OCI-LY7 (cell line): Measurements from ENCODE around the gene BICD1. TPM values are rescaled to one million over a fixed set of nuclear protein-coding genes. Genes with fewer than 3 reads are reported as not detected.

Source experiments
- Bru-seq: library from RNA; stranded (reverse); fragments of 400-500 nt; gene quantifications from one replicate; lab custom pipeline; 2021; lab: Mats Ljungman, UMichigan
- BruChase-seq, 2 experiments: library from RNA; stranded (reverse); fragments of 400-500 nt; gene quantifications; one replicate each; lab custom pipeline; 2021; lab: Mats Ljungman, UMichigan
- BruUV-seq: library from RNA; stranded (reverse); fragments of 400-500 nt; replicated peaks from 2 replicates; lab custom pipeline; 2021; lab: Mats Ljungman, UMichigan
- CTCF ChIA-PET: fragments of 300-600 bp; sonication (Branson Sonifier 250); formaldehyde crosslinking; loops from one replicate; lab custom pipeline; 2022; ENCODE audit warnings: antibody characterized with exemption; ENCODE audit not compliant: unreplicated experiment; lab: Charles Lee
- POLR2A ChIA-PET: fragments of 300-600 bp; sonication (Branson Sonifier 250); formaldehyde crosslinking; loops from one replicate; lab custom pipeline; 2022; ENCODE audit warnings: antibody characterized with exemption; lab: Charles Lee
- DNase-seq: peaks from one replicate; pipeline ENCODE4 v3.0.0-alpha.2; 2015; ENCODE audit warnings: low spot score
- H2AFZ ChIP-seq: fragments of 200-600 bp; sonication (generic), shearing (Covaris generic); 2 replicates; pipeline ENCODE4 v1.6.1; 2014; ENCODE audit warnings: mild to moderate bottlenecking, antibody characterized with exemption, low read length, moderate library complexity
- H3K27ac ChIP-seq: fragments of 200-600 bp; sonication (generic); 2 replicates; pipeline ENCODE4 v1.5.1; 2014; ENCODE audit warnings: mixed run types, low read depth, mild to moderate bottlenecking, moderate library complexity, low read length, inconsistent platforms; ENCODE audit not compliant: poor library complexity, severe bottlenecking
- H3K36me3 ChIP-seq: fragments of 200-600 bp; sonication (generic); 2 replicates; pipeline ENCODE4 v1.6.1; 2014; ENCODE audit warnings: mild to moderate bottlenecking, antibody characterized with exemption, low read length, moderate library complexity, mixed read lengths; ENCODE audit not compliant: insufficient read depth
- H3K4me1 ChIP-seq: fragments of 200-600 bp; sonication (generic); 2 replicates; pipeline ENCODE4 v1.5.1; 2014; ENCODE audit warnings: mild to moderate bottlenecking, low read length; ENCODE audit not compliant: insufficient read depth, poor library complexity, severe bottlenecking
- H3K4me2 ChIP-seq: fragments of 200-600 bp; sonication (generic); 2 replicates; pipeline ENCODE4 v1.6.1; 2014; ENCODE audit warnings: mild to moderate bottlenecking, low read length
- H3K4me3 ChIP-seq: fragments of 200-600 bp; sonication (generic); 2 replicates; pipeline ENCODE4 v1.5.1; 2014; ENCODE audit warnings: mild to moderate bottlenecking, low read depth, low read length; ENCODE audit not compliant: poor library complexity, severe bottlenecking
- H3K79me2 ChIP-seq: fragments of 200-600 bp; sonication (generic); 2 replicates; pipeline ENCODE4 v1.6.1; 2016; ENCODE audit warnings: low read depth, mild to moderate bottlenecking, low read length, moderate library complexity, mixed read lengths; ENCODE audit not compliant: insufficient read depth
- H3K9me2 ChIP-seq: fragments of 200-600 bp; sonication (generic); 2 replicates; pipeline ENCODE4 v1.6.1; 2016; ENCODE audit warnings: mild to moderate bottlenecking, low read length, mixed read lengths; ENCODE audit not compliant: insufficient read depth
- H3K9me3 ChIP-seq: fragments of 200-600 bp; sonication (generic); 2 replicates; pipeline ENCODE4 v1.6.1; 2014; ENCODE audit warnings: mild to moderate bottlenecking, mixed run types, low read length, mixed read lengths
- H4K20me1 ChIP-seq: fragments of 200-600 bp; sonication (generic); 2 replicates; pipeline ENCODE4 v1.6.1; 2014; ENCODE audit warnings: mild to moderate bottlenecking, antibody characterized with exemption, low read length, moderate library complexity, mixed read lengths; ENCODE audit not compliant: insufficient read depth
- EZH2phosphoT487 ChIP-seq: fragments of 200-600 bp; sonication (generic); IDR thresholded peaks from 2 replicates; pipeline ENCODE4 v1.6.1; 2018; ENCODE audit warnings: low read depth, borderline replicate concordance, mild to moderate bottlenecking, mixed run types, antibody characterized with exemption, low read length, moderate library complexity, mixed read lengths
- intact Hi-C: fragments of 100-400 bp; cut with micrococcal nuclease; formaldehyde crosslinking; loops from one replicate; pipeline ENCODE4 v1.10.0; 2022; ENCODE audit not compliant: unreplicated experiment
- long read RNA-seq: library from polyadenylated mRNA; stranded (forward); transcript quantifications from one replicate; pipeline ENCODE4 v2.0.0, GENCODE V29; 2022
- total RNA-seq, 2 experiments: library from RNA; depleted of rRNA in 1 of 2; stranded (reverse); fragments of >200 nt in 1 of 2; shearing (Covaris generic) in 1 of 2; gene quantifications; 2 replicates each; pipeline ENCODE4 v1.2.3, GENCODE V29; 2014 to 2022
- TF ChIP-seq, protein P1 (sequence below): fragments of 200-600 bp; sonication (generic); conservative IDR thresholded peaks from 2 replicates; pipeline ENCODE4 v1.5.1; 2014; ENCODE audit warnings: mild to moderate bottlenecking, antibody characterized with exemption, low read length, moderate library complexity, mixed read lengths

Gene BICD1
- total RNA-seq (2014; rRNA removed; shearing (Covaris generic)) (40.4 and 42.9 TPM in 2 replicates), total RNA-seq (2022) (88.2 and 99.5 TPM in 2 replicates), Bru-seq, nascent RNA (percentile 86 among the genes with signal in this experiment), BruChase-seq, experiment 1, labeled RNA remaining after a 6-hour chase (percentile 86 among the genes with signal in this experiment), BruChase-seq, experiment 2, labeled RNA remaining after a 2-hour chase (percentile 83 among the genes with signal in this experiment)
- long read RNA-seq, transcript BICD1-205 (2 exons, 1,328 nt) = major isoform, 9 of 60 reads
- long read RNA-seq, partial matches to known transcripts = 21 of 60 reads
- long read RNA-seq, other reads (novel, unspliced or antisense) = 24 of 60 reads

DNA sequence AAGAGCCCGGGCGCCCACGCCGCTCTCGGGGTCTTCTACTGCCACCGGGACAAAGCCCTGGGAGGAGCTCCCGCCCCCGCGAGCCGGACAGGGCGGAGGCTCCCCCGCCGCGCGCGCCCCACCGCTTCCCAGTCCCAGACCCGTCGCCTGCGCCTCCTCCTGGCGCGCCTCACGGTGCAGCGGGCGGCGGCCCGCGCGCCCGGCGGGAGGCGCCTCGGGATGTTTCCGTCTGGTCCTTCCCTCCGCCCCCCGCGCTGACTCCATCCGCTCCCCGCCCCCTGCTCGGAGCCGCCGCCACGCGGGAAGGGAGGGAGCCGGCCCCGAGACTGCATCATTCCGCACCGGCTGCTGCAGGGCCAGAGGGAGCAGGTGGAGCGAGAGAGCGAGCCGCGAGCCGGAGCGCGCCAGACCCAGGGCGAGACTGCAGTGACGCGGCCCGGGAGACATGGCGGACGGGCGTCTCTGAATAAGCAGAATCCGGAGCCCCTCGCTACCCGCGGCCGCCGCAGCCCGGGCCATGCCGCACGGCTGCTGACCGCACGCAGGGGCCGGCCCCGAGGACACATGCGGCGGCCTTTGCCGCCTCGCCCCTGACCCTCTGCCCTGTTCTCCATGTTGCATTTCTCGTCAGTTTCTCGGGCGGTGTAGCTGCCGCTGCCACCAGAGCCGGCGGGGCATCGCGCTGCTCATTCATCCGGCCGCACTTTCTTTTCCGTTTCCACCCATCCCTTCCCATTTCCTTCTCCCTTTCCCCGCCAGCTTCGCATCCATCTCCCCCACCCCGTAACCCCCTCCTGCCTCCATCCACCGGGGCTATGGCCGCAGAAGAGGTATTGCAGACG lies at the start of gene BICD1:
TSS of gene BICD1 (plus strand) at position 331 of the 842 bp plus-strand sequence. CDS start at position 816, 485 bp downstream.
- DNase-seq = peak; percentile 84
- H3K4me1 ChIP-seq = peaks cover 25% of the 10 kb centered on the region
- TF ChIP-seq, protein P1, sequence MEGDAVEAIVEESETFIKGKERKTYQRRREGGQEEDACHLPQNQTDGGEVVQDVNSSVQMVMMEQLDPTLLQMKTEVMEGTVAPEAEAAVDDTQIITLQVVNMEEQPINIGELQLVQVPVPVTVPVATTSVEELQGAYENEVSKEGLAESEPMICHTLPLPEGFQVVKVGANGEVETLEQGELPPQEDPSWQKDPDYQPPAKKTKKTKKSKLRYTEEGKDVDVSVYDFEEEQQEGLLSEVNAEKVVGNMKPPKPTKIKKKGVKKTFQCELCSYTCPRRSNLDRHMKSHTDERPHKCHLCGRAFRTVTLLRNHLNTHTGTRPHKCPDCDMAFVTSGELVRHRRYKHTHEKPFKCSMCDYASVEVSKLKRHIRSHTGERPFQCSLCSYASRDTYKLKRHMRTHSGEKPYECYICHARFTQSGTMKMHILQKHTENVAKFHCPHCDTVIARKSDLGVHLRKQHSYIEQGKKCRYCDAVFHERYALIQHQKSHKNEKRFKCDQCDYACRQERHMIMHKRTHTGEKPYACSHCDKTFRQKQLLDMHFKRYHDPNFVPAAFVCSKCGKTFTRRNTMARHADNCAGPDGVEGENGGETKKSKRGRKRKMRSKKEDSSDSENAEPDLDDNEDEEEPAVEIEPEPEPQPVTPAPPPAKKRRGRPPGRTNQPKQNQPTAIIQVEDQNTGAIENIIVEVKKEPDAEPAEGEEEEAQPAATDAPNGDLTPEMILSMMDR = peak; percentile 60
- TF ChIP-seq EZH2phosphoT487 = no peak
- peaks cover 18% of the 10 kb centered on the region for H3K36me3 ChIP-seq
- BruUV-seq = no TSS peak
- CTCF ChIA-PET = interaction anchor here (0.7 to 1.4 kb wide), 3 partner anchors 22 to 46 kb away, joined by 3 to 4 read pairs (median 3); no protein-coding TSS in a partner anchor
- no peaks in the 10 kb centered on the region for H3K9me3 ChIP-seq
- POLR2A ChIA-PET = interaction anchor here (0.6 to 2.4 kb wide), 19 partner anchors 12 to 453 kb away, joined by 3 to 14 read pairs (median 3); no protein-coding TSS in a partner anchor
- intact Hi-C loops = loop anchor here (1.0 to 2.0 kb wide), 6 partner anchors 33 to 424 kb away; no protein-coding TSS in a partner anchor
- peaks cover 50% of the 10 kb centered on the region for H3K79me2 ChIP-seq
- peak within 1 kb of the TSS; percentile 93 for H3K4me2 ChIP-seq
- H3K4me3 ChIP-seq = peak within 1 kb of the TSS; percentile 97
- H2AFZ ChIP-seq = peak within 1 kb of the TSS; percentile 57
- H4K20me1 ChIP-seq = peaks cover 11% of the 10 kb centered on the region
- peak within 1 kb of the TSS; percentile 66 for H3K27ac ChIP-seq
- no peaks in the 10 kb centered on the region for H3K9me2 ChIP-seq

DNA sequence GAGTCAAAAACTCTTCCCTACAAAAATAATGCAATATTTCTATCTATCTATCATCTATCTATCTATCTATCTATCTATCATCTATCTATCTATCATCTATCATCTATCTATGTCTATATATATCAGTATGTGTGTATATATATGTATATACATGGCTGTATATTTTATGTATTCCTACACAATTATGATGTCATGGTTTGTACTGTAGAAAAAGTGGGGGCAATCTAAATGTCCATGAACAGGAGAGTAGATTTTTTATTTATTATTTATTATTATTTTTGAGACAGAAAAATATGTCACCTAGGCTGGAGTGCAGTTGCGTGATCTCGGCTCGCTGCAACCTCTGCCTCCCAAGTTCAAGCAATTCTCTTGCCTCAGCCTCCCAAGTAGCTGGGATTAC lies 45.6 kb upstream of the BICD1 start:
- no TSS peak for BruUV-seq
- intact Hi-C loops = loop anchor here (2.0 to 10.0 kb wide), 4 partner anchors 46 to 406 kb away; partner anchors contain the start of genes BICD1 and ETFBKMT
- no peaks in the 10 kb centered on the region for H4K20me1 ChIP-seq
- H3K4me2 ChIP-seq = peak overlapping the region; percentile 30; the same call in 1 of the 2 replicates
- POLR2A ChIA-PET = interaction anchor here (0.5 to 0.9 kb wide), 5 partner anchors 40 to 484 kb away, joined by 3 to 6 read pairs (median 3); no protein-coding TSS in a partner anchor
- H3K9me2 ChIP-seq = no peaks in the 10 kb centered on the region
- H3K4me1 ChIP-seq = peaks cover 24% of the 10 kb centered on the region
- no peaks in the 10 kb centered on the region for H3K79me2 ChIP-seq
- TF ChIP-seq EZH2phosphoT487 = no peak
- TF ChIP-seq, protein P1 = no peak
- no peak overlapping the region for H3K4me3 ChIP-seq
- DNase-seq = no peak
- H2AFZ ChIP-seq = peak overlapping the region; percentile 69
- CTCF ChIA-PET = interaction anchor here (1.3 kb wide), 1 partner anchor 46 kb away, joined by 4 read pairs; no protein-coding TSS in a partner anchor
- no peaks in the 10 kb centered on the region for H3K9me3 ChIP-seq
- H3K27ac ChIP-seq = peak overlapping the region; percentile 3
- no peaks in the 10 kb centered on the region for H3K36me3 ChIP-seq
